ENCODE measurements around the gene CDH4.

GRCh38 chr20:61753316-61753942, 501.4 kb downstream of the CDH4 start:
- TF ChIP-seq CTCF (IDR thresholded peaks at IDR 0.05; ENCODE audit: borderline replicate concordance, extremely low read depth, low read length, poor library complexity, severe bottlenecking) = no peak
- no peak for TF ChIP-seq EZH2 (IDR thresholded peaks at IDR 0.05; ENCODE audit: borderline replicate concordance, low read depth, low read length, severe bottlenecking)
